GM21786 (cell line): ENCODE results near the gene NFKBIB.

Experiments
- ATAC-seq: cut with Tn5 transposase; IDR thresholded peaks from one replicate; pipeline ENCODE4 v1.9.1; 2021; ENCODE audit not compliant: unreplicated experiment

Gene NFKBIB

DNA sequence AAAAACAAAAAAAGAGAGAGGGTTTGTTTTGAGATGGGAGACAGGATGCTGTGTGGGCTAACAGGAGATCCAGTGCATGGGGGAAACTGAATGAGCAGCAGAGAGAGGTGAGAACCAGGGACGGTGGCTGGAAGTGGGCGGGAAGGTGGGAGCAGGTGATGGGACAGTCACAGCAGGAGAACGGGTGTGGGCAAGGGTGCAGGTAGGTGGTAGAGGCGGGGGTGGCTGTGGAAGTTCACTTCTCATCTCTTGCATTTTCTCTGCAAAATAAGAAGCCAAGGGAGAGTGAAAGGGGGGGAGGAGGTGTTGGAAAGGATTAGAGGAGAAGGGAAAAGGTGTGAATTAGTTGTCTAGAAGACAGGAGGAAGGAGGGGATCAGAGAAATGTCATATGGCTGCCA lies 53.9 kb downstream of the NFKBIB start:
- no peak for ATAC-seq

DNA sequence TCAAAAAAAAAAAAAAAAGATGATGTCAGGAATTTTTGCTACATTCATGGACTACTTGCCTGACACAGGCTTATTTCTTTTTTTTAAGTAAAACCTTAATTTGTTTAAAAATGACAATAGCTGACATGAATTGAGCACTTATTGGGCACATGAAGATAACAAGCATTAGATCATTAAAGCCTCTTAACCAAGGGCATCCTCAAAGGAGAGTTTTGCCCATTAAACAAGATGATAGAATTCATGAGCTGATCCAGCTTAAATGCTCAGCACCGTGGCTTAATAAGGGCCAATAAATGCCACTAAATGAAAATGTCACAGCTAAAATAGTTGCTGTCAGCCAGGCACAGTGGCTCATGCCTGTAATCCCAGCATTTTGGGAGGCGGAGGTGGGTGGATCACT lies 56.5 kb downstream of the NFKBIB start:
- ATAC-seq, result no peak

DNA sequence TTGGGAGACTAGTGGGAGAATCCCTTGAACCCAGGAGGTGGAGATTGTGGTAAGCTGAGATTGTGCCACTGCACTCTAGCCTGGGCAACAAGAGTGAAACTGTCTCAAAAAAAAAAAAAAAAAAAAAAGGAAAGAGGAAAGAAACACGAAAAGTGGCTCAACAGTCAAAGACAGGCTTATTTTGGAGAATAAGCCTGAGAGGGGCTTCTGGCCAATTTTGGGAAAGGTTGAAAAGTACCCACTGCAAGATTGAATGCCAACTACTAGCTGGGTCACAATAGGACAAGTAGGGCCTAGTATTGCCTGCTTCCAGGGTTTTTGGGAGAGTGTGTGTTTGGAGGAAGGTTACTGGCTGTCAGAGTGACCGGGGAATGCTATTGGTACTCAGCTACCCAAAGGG lies 58.5 kb downstream of the NFKBIB start:
- no peak for ATAC-seq
